TTC549 (cell line): ENCODE measurements around the gene PSMD13.

Source experiments
- FAIRE-seq: peaks from 2 replicates; lab custom pipeline; 2012; peaks lifted over from hg19 to GRCh38; lab: Jason Lieb, UNC

The PSMD13 gene

GRCh38 chr11:289712-290620 is 53.2 kb downstream of the PSMD13 start:
- no peak for FAIRE-seq

- FAIRE-seq: no peak
Measured at GRCh38 chr11:290621-291231, 54.0 kb downstream of the PSMD13 start.

- no peak for FAIRE-seq
Measured at GRCh38 chr11:291281-292210, 54.8 kb downstream of the PSMD13 start.

- no peak for FAIRE-seq
Measured at GRCh38 chr11:292211-293121, 55.7 kb downstream of the PSMD13 start.

GRCh38 chr11:293271-293851 is 56.6 kb downstream of the PSMD13 start:
- FAIRE-seq: no peak

- FAIRE-seq: no peak
Measured at GRCh38 chr11:293852-294661, 57.3 kb downstream of the PSMD13 start.

- FAIRE-seq: no peak
Measured at GRCh38 chr11:294780-295179, 58.0 kb downstream of the PSMD13 start.

GRCh38 chr11:295351-296170 is 58.8 kb downstream of the PSMD13 start:
- FAIRE-seq: no peak

- FAIRE-seq: no peak
Measured at GRCh38 chr11:296171-297050, 59.6 kb downstream of the PSMD13 start.

- no peak for FAIRE-seq
Measured at GRCh38 chr11:297051-297585, 60.3 kb downstream of the PSMD13 start.

- FAIRE-seq: no peak
Measured at GRCh38 chr11:297586-298405, 61.0 kb downstream of the PSMD13 start.

GRCh38 chr11:298406-299065 is 61.8 kb downstream of the PSMD13 start:
- FAIRE-seq: no peak

- no peak for FAIRE-seq
Measured at GRCh38 chr11:299081-299891, 62.5 kb downstream of the PSMD13 start, which contains the start of gene IFITM5. Gene IFITM5 (minus strand): TSS chr11:299526. CDS start chr11:299490, 36 bp downstream.

GRCh38 chr11:299951-300735 is 63.4 kb downstream of the PSMD13 start:
- FAIRE-seq: no peak
